ENCODE measurements around the gene SLC16A7. TPM values are rescaled to one million over a fixed set of nuclear protein-coding genes. Genes with fewer than 3 reads are reported as not detected.

SLC16A7 gene
- total RNA-seq, 1 donor from 2014 or later: 2.9 TPM

- H3K36me3 Mint-ChIP-seq (ENCODE audit: low read depth): no peaks in the 10 kb centered on the region
- H3K9me3 Mint-ChIP-seq: peaks cover 3% of the 10 kb centered on the region
- no peaks in the 10 kb centered on the region for H3K4me1 Mint-ChIP-seq
- no peak for DNase-seq (ENCODE audit: low read depth, low spot score)
- no peak for TF ChIP-seq CTCF (conservative IDR thresholded peaks at IDR 0.05)
- no peak overlapping the region for H3K27ac Mint-ChIP-seq (ENCODE audit: unreplicated experiment)
- no peaks in the 10 kb centered on the region for H3K27me3 Mint-ChIP-seq (ENCODE audit: low read depth)
- H3K4me3 Mint-ChIP-seq: no peak overlapping the region
Measured at GRCh38 chr12:59710004-59710628, 114.3 kb downstream of the SLC16A7 start.

- no peak overlapping the region for H3K27ac Mint-ChIP-seq (ENCODE audit: unreplicated experiment)
Measured at GRCh38 chr12:59710964-59711363, 115.1 kb downstream of the SLC16A7 start.

GRCh38 chr12:59715434-59715833, 119.6 kb downstream of the SLC16A7 start:
- DNase-seq (ENCODE audit: low read depth, low spot score): no peak
- no peak for TF ChIP-seq CTCF (conservative IDR thresholded peaks at IDR 0.05)
- no peak overlapping the region for H3K27ac Mint-ChIP-seq (ENCODE audit: unreplicated experiment)
- peaks cover 3% of the 10 kb centered on the region for H3K9me3 Mint-ChIP-seq
- no peak overlapping the region for H3K4me3 Mint-ChIP-seq
- H3K36me3 Mint-ChIP-seq (ENCODE audit: low read depth): no peaks in the 10 kb centered on the region
- H3K27me3 Mint-ChIP-seq (ENCODE audit: low read depth): no peaks in the 10 kb centered on the region
- peaks cover 3% of the 10 kb centered on the region for H3K4me1 Mint-ChIP-seq

More at GRCh38 chr12:59710964-59711363, 115.1 kb downstream of the SLC16A7 start:
- Mint-ChIP-seq H3K4me3 (no peak overlapping the region), H3K27me3 (ENCODE audit: low read depth) (no peaks in the 10 kb centered on the region), H3K36me3 (ENCODE audit: low read depth) (no peaks in the 10 kb centered on the region), H3K9me3 (peaks cover 3% of the 10 kb centered on the region), H3K4me1 (no peaks in the 10 kb centered on the region)
- no peak for DNase-seq (ENCODE audit: low read depth, low spot score)
- no peak for TF ChIP-seq CTCF (conservative IDR thresholded peaks at IDR 0.05)

DNA sequence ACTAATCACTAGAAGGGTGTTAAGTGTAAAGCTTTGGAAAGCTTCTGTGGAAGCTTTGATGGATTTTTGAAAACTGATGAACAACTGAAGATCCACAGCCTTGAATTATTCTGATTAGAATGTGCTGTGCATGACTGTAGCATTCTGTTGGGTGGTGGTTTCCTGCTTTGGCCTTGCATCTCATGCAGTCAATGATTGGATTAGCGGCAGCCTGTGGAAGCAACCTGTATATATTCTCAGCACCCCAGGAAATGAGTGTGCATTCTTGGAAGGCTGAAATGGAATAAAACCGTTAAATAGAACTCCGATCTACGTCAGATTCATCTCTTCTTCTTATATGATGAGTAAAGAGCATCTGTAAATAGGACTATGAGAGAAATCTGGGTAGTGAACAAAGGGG, 120.2 kb downstream of the SLC16A7 start:
- peaks cover 3% of the 10 kb centered on the region for H3K4me1 Mint-ChIP-seq
- no peak for TF ChIP-seq CTCF (conservative IDR thresholded peaks at IDR 0.05)
- H3K9me3 Mint-ChIP-seq: peaks cover 3% of the 10 kb centered on the region
- no peaks in the 10 kb centered on the region for H3K27me3 Mint-ChIP-seq (ENCODE audit: low read depth)
- H3K4me3 Mint-ChIP-seq: no peak overlapping the region
- H3K27ac Mint-ChIP-seq (ENCODE audit: unreplicated experiment): no peak overlapping the region
- DNase-seq (ENCODE audit: low read depth, low spot score): no peak
- no peaks in the 10 kb centered on the region for H3K36me3 Mint-ChIP-seq (ENCODE audit: low read depth)

- peaks cover 3% of the 10 kb centered on the region for H3K4me1 Mint-ChIP-seq
- no peaks in the 10 kb centered on the region for H3K27me3 Mint-ChIP-seq (ENCODE audit: low read depth)
- no peaks in the 10 kb centered on the region for H3K36me3 Mint-ChIP-seq (ENCODE audit: low read depth)
- no peak overlapping the region for H3K27ac Mint-ChIP-seq (ENCODE audit: unreplicated experiment)
- no peak overlapping the region for H3K4me3 Mint-ChIP-seq
- no peak for TF ChIP-seq CTCF (conservative IDR thresholded peaks at IDR 0.05)
- H3K9me3 Mint-ChIP-seq: peaks cover 3% of the 10 kb centered on the region
- no peak for DNase-seq (ENCODE audit: low read depth, low spot score)
Measured at GRCh38 chr12:59717436-59717835, 121.6 kb downstream of the SLC16A7 start.
